Right forelimb (tissue), 1 donor: Measurements from ENCODE around the gene SSBP4.
"Not testable (repeated sequence)": the region's sequence is repeated elsewhere in the genome, so short reads cannot be mapped to it uniquely, and the experiment has no call there.

ENCODE experiments used
- DNase-seq: peaks from one replicate; pipeline ENCODE4 v3.0.0-alpha.2; 2018

The SSBP4 gene

DNA sequence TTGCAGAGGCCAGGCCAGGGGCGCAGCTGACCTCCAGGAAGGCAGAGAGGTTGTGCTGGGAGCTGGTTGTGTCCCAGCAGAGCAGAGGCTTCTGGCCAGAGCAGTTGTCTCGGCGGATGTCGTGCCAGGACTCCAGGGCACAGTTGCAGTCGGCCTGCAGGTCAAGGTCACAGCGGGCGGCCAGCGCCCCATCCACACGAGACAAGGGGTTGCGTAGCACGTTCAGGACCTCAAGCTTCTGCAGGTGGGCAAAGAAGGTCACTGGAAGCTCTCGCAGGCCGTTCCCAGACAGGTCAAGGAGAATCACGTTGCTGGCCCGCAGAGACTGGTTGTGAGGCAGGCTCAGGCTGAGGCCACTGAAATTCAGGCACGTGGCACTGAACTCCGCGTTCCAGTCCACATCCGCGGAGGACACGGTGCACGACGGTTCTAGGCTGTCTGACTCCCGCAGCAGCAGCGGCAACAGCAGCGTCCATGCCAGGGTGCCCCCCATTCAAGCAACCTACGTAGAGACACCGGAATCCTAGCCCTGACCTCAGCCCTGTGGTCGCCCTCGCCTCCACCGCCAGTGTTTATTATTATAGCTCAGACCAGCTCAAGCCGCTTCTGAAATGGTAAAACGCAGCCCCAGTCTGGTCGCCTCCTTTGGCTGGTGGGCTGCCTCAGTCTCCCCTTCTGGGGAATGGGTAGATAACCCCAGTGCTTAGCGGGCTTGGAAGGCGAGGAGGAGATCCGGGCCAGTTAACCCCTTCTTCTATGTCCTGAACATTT, 22.5 kb upstream of the SSBP4 start:
- DNase-seq: no peak

DNA sequence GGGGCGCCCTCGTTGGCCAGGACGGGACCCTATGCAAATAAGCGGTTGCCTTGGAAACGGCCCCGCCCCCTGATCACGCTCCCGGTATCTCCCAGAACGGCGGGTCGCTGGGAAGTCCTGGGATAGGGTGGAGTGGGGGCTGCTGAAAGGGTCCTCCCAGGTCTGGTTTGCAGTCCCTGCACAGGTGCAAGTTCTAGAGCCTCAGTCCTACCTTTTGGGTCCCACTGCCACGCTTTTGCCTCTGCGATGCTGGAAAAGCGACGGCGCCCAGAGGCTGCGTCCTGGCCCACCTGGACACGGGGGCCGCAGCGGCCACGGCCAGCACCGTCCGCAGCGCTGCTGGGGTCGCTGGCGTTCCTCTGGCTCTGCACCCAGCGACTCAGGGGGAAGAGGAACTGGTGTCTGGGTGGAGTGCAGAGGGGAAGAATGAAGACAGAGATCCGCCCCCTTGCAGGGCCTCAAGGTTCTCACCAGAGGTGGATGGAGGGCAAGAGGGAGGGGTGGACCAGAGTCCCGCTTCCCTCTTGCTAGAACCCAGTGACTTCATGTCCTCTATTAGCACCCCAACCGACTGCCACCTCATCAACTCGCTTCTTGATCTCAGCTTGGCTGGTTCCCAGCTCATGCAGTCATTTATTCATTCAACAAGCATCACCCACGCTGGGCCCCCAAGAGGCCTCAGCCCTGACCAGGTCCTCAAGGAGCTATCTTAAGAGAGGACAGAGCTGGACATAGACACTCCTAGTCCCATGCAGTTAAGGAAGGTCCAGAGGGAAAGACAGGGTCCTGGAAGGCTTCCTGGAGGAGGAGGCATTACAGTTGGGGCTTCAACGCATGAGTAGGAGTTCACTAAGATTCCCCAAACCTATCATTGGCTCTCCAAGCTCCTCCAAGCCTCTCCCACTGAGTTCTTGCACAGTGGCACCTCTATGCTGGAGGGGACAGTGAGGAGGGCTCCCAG, 21.7 kb upstream of the SSBP4 start, which contains the start of gene LRRC25:
Gene LRRC25 (minus strand): TSS at position 381 of the 961 bp plus-strand sequence. CDS start 659 bp downstream, outside the sequence.
- no peak for DNase-seq

DNA sequence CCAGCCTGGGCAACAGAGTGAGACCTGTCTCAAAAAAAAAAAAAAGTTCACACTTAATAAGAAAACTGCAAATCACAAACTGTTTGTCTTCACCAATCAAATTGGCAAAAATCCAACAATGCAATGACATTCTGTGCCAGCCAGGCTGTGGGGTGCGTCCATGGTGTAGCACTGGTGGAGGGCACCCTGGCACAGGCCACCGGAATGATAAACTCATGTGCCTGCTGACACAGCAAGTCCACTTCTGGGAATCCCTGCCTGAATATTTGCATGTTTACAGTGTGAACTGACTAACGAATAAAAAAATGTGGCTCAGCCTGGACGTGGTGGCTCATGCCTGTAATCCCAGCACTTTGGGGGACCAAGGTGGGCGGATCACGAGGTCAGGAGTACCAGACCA, 20.2 kb upstream of the SSBP4 start:
- no peak for DNase-seq

DNA sequence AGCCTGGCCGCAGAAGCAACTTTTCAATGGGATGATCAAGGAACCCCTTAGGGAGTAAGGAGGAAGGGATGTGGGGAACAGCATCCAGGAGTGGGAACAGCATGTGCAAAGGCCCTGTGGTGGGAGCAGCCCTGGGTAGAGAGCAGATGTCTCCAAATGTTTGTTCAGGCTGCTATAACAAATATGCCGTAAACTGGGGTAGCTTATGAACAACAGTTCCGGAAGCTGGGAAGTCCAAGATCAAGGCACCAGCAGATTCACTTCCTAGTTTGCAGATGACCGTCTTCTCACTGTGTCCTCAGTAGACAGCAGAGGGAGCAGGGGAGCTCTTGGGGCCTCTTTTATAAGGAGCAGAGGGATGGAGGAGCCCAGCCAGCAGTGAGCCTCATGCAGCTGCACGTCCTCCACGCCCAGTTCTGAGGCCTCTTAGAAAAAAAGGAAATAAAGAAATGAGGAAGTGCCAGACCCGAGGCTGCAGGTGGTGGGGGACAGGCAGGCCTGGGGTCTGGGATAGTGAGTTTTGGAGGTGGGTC, 17.6 kb upstream of the SSBP4 start:
- peak; percentile 76 for DNase-seq

DNA sequence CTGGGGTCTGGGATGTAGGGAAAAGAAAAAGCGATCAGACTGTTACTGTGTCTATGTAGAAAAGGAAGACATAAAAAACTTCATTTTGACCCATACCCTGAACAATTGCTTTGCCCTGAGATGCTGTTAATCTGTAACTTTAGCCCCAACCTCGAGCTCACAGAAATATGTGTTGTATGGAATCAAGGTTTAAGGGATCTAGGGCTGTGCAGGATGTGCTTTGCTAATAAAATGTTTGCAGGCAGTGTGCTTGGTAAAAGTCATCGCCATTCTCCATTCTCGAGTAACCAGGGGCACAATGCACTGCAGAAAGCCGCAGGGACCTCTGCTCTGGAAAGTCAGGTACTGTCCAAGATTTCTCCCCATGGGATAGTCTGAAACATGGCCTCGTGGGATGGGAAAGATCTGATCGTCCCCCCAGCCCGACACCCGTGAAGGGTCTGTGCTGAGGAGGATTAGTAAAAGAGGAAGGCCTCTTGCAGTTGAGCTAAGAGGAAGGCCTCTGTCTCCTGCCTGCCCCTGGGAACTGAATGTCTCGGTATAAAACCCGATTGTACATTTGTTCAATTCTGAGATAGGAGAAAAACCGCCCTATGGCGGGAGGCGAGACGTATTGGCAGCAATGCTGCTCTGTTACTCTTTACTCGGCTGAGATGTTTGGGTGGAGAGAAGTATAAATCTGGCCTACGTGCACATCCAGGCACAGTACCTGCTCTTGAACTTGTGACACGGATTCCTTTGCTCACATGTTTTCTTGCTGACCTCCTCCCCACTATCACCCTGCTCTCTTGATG, 16.5 kb upstream of the SSBP4 start:
- not testable (repeated sequence) for DNase-seq

DNA sequence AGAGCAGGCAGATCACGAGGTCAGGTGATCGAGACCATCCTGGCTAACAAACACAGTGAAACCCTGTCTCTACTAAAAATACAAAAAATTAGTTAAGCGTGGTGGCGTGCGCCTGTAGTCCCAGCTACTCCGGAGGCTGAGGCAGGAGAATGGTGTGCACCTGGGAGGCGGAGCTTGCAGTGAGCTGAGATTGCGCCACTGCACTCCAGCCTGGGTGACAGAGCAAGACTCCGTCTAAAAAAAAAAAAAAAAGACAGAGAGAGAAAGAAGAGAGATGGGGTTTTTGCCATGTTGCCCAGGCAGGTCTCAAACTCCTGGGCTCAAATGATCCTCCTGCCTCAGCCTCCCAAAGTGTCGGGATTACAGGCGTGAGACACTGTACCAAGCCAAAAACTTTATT, 13.4 kb upstream of the SSBP4 start:
- DNase-seq: not testable (repeated sequence)

DNA sequence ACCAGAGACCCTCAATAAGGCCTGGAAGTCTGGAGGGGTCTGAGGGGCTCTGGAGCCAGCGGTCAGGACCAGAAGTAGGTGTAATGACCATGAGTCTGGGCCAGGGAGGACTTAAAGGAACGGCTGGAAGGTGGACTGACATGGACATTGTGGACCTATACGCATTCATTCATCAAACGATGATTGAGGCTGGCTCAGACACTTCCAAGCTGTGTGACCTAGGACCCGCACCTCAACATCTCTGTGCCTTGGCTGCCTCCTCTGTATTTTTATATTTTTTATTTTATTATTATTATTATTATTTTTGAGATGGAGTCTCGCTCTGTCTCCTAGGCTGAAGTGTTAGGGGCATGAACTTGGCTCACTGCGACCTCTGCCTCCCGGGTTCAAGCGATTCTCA, 12.4 kb upstream of the SSBP4 start:
- DNase-seq: no peak

DNA sequence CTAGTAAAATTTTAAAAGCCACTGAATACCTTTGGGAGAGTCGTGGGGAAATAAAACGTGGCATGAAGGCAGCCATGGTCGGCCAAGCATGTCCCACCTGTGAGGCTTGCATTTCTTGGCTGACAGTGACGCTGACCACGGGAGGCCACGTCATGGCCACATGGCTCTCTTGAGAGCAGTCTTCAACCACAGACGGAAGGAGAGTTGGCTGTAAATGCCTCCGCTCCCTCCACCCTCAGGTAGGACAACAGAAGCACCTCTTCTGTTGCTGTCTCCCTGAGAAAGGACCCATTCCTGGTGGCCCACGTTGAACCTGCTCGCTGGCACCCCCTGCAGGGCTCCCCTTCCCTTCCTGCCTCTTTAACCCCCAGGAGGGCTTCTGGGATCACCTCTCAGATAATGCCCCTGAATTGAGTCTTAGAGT, 11.1 kb upstream of the SSBP4 start:
- DNase-seq: no peak

DNA sequence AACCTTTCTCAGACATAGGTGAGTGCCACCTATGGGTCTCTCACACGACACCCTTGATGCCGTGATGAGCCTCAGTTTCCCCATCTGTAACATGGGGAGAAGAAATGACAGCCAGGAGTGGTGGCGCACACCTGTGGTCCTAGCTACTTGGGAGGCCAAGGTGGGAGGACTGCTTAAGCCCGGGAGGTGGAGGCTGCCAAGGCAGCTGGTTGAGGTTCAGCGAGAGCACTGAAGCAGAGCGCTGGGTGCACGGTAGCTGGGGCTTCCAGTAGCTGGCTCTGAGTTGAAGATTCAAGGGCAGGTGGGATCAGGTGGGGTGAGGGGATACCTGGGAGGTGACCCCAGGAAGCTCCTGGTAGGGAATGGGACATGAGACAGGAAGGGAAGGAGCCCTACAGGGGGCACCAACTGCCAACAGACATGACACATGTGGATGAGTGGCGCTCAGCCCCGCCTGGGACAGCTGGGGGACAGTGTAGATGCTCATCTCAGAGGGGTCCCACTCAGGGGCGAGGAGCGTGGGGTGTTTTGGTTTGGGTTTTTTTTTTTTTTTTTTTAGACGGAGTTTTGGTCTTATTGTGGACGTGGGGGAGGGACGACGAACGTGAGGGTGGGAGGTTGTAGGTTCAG, 6.5 kb upstream of the SSBP4 start:
- no peak for DNase-seq

DNA sequence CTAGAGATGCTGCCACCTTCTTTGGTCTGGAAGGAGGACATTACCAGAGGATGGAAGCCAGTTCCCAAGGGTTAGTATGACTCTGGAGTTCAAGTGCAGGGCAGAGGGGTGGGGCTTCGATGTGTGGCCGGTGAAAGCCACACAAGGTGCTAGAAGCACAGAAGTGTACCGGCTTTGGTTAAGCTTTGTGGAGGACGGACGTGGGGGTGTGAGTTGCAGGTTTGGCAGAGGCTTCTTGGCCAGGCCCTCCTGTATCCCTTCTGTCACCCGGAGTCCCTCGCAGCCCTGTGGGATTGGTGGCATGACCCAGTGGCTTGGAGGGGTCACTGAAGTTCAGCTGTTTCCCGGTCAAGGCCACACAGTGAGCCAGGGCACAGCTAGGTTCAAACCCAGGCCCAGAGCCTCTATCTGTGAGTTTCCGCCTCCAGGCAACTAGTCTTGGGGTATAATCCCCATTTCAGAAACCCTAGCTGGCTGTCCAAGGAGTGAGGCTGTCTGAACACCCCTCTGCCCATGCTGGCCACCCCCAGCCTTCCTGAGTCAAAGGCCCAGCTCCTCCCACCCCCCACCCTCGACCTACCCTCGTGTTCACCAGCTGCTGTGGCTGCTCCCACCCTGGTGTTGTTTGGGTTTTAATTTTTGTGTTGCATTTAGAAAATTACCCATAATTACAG, 4.6 kb upstream of the SSBP4 start:
- peak; percentile 67 for DNase-seq

DNA sequence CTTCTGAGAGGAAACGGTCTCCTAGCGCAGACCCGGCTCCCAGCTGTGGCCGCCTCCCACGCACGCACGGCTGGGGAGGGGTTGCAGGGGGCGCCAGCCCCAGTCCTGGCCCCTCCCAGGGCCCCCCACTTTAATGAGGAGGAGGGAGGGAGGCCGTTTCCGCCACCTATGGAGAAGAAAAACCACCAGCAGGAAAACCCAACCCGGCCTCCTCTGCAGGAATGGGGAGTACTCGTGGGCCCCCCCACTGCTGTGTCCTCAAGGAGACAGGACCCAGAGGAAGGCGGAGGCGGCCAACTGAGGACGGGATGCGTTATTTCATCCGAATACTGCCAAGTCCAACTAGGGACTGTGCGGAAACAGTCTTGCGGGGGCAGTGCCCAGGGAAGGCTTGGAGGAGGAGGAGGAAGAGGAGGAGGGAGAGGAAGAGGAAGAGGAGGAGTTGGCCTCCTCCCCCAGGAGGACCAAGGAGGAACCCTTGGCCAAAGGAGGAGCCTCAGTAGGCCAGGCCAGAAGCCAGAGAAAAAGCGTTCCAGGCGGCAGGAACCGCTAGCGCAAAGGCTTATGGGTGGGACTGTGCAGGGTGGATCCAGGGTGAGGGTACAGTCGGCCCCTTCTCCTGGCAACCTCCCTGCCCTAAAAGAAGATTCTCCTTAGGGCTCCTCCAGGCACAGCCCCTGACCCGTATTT, 3.9 kb upstream of the SSBP4 start:
- peak; percentile 88 for DNase-seq

DNA sequence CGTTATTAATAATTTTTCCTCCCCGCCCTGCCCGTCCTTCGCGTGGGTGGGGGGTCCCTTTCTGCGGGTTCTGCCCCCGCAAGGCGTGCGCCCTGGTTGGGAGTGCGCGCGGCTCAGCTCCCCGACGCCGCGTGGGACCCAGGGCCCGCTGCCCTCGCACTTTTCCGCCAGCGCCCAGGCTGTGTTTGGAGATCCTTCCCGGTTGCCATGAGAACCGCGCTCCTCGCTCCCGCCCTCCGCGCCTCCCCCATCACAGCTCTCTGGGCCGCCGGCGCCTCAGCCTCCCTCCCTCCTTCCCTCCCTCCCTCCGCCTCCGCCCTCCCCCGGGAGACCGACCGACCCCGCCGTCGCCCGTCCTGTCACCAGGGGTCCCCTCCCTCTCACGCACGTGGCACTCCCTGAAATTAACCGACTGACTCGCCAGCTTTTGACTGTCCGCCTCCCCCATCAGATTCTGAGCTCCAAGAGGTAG, 2.4 kb upstream of the SSBP4 start:
- DNase-seq: peak; percentile 95

DNA sequence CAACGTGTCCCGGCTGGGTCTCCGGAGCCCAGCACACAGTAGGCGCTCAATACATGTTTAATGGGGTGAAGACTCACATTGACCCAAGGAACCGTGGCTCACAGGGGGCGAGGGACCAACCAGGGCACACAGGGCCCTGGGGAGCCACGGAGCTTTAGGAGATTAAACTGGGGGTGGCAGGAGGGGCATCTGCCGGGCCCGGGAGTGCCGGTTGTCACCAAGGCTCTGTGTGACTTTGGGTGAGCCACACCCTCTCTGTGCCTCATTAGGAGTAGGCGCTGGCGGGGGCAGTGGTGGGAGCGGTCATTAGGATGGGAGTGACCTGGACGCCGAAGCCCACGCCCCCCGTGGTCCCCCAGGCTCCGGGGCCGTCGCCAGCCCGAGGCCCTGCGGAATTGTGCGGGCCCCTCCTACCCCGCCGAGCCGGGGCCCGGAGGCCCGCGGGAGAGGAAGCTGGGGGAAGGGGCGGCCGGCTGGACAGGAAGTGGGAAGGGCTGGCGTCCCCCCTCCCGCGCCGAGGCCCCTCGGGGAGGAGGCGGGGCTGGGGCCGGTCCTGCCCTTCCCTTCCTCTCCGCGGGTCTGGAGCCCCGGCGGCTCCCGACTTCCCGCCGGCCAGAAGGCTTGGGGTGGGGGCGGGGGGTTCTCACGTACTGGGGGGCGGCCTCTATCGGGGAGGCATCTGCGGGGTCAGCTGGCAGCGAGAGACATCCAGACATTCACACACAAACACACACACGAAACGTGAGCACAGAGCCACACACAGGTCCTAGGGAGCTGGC, 1.8 kb upstream of the SSBP4 start:
- DNase-seq: peak; percentile 92

DNA sequence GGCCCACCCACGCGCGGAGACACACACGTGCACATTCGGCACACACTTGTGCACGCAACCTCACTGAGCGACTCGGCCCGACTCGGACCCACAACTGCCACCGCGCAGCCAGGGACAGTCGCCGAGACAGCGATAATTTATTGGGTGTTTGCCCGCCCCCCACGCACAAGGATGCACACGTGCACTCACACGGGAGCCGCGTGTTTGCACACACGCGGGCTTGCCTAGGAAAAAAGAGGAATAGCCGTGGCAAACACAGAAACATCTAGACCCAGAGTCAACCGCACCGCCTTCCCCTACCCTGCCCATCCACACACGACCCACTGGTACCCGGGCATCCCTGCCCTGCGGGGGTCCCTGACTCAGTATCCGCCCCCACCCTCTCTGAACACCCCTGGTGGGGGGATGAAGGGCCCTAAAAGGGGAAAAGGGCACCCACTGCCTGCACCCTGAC, 1.1 kb upstream of the SSBP4 start:
- no peak for DNase-seq

DNA sequence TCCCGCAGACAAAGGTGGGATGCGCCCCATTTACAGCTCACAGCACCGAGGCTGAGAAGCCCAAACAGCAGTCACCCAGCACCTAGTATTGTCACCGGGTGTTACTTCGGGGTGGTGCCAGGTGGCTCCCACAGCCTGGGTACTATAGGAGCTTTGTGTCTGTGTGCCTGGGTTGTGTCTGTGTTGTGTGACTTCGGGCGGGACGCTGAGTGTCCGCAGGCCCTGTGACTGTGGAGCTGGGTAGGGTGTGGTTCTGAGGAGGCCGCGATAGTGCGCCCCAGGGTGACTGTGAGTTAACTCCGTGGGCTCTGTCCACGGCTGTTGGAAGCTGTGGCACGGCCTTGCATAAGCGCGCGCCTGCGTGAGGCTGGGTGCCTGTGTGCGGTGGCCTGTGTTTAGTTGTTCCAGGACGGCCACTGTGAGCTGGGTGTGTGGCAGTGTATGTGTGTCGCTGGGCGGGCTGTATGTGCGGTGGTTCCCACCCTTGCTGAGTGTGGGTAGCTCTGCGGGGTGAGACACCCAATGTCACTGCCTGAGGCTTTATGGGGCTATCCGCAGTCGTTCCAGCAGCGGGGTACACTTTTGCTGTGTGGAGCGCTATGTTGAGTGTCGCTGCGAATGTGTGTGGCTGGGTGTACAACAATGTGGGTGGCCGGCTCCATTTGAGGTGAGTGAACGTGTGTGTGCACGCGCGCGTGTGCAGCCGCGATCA, 559 bp upstream of the SSBP4 start:
- DNase-seq: no peak

DNA sequence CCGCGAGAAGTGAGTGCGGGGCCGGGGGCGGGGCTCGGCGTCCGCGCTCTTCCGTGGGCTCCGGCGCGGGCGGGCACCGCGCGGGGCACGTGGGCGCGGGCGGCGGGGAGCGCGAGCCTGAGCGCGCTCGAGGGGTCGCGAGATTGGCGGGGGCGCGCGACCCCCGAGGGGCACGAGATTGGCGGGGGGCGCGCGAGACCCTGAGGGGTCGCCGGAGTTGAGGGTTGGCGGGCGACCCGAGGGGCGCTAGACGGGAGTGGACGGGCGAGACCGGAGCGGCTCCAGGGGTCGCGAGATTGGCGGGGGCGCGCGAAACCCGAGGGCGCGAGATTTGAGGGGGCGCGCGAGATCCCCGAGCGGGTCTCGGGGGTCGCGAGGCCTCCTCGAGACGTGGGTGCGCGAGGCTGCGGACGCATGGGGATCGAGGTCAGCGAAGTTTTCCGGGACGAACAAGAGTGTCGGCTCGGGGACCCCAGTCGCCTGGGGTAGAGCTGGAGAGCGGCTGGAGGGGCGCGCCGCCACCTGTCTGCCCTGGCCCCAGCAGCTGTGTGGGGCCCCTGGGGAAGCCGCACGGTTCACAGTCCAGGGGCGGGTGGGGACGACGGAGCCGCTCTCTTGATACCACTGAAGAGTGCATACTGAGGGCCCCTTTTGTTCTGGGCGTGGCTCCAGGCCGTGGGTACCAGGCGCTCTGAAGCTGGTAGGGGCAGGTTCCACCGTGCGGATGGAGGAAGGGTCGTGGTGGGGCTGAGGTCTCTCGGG, 682 bp downstream of the SSBP4 start:
- DNase-seq: no peak

DNA sequence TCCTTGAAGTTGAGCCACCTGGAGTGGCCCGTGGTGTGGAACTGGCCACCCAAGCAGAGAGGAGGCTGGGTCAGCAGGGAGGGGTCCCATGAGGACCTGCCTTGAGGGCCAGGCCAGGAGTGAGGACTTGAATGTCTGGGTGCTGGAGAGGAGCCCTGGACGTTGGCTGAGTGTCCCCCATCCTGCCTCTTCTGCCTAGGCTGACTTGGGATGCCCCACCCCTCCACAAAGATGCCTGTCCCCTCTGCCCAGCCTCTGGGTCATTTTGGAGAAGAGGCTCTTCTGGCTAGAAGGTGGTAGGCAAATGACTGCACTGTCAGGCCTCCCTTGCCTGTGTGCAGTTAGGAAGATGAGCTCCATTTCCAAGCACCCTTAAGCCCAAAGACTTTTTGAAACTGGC, 1.7 kb downstream of the SSBP4 start:
- no peak for DNase-seq

DNA sequence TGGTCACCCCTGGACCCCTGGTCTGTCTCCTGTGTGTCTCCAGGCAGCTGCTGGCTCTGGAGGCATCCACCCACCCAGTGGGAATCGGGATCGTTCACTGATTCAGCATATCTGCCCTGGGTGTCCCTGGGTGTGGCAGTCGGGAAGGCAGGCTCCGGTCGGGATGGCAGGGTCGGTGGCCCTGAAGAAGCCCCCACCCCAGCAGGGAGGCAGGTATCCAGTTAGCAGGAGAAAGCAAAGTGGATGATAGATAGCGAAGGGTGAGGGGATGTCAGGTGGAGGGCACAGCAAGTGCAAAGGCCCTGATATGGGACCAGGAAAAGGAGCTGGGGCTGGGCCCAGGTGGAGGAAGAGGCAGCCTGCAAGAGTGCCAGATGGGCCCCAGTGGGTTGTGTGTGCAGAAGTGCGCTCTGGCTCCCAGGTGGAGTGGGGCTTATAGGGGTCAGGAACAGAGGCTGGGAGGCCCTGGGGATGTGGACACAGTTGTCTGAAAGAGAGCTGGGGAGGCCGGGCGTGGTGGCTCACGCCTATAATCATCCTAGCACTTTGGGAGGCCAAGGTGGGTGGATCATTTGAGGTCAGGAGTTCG, 2.3 kb downstream of the SSBP4 start:
- no peak for DNase-seq
